Non-pigmented ciliary epithelial cell (primary cell): ENCODE data around the gene MED29.

ENCODE experiments used
- DNase-seq: peaks from one replicate; pipeline ENCODE4 v3.0.0-alpha.2; 2010; ENCODE audit warnings: low read depth

Gene MED29

GRCh38 chr19:39411081-39411831 lies 20.1 kb downstream of the MED29 start:
- no peak for DNase-seq

GRCh38 chr19:39411832-39412099 lies 20.6 kb downstream of the MED29 start:
- peak; percentile 72 for DNase-seq

GRCh38 chr19:39412100-39412866 lies 21.1 kb downstream of the MED29 start, which contains the start of gene PLEKHG2:
Gene PLEKHG2, plus strand, starts transcription at chr19:39412669. Its CDS starts 1,418 bp downstream, at chr19:39414087.
- peak; percentile 99 for DNase-seq

- no peak for DNase-seq
Measured at GRCh38 chr19:39412867-39413271, 21.7 kb downstream of the MED29 start.

- no peak for DNase-seq
Measured at GRCh38 chr19:39413272-39413910, 22.2 kb downstream of the MED29 start.

GRCh38 chr19:39413911-39414608 lies 22.9 kb downstream of the MED29 start:
- DNase-seq = no peak

GRCh38 chr19:39415111-39416046 lies 24.2 kb downstream of the MED29 start:
- no peak for DNase-seq

- DNase-seq = no peak
Measured at GRCh38 chr19:39416152-39417120, 25.3 kb downstream of the MED29 start.

- no peak for DNase-seq
Measured at GRCh38 chr19:39417463-39418181, 26.4 kb downstream of the MED29 start.

GRCh38 chr19:39419003-39419402 lies 27.8 kb downstream of the MED29 start:
- DNase-seq = no peak

- DNase-seq = no peak
Measured at GRCh38 chr19:39420769-39421168, 29.6 kb downstream of the MED29 start.

- no peak for DNase-seq
Measured at GRCh38 chr19:39422020-39422419, 30.8 kb downstream of the MED29 start.

- no peak for DNase-seq
Measured at GRCh38 chr19:39423258-39424086, 32.3 kb downstream of the MED29 start.

- DNase-seq = no peak
Measured at GRCh38 chr19:39424934-39425333, 33.8 kb downstream of the MED29 start.

- no peak for DNase-seq
Measured at GRCh38 chr19:39425744-39426143, 34.6 kb downstream of the MED29 start.

- DNase-seq = no peak
Measured at GRCh38 chr19:39426170-39426569, 35.0 kb downstream of the MED29 start.

- no peak for DNase-seq
Measured at GRCh38 chr19:39427707-39428106, 36.5 kb downstream of the MED29 start.

- DNase-seq = no peak
Measured at GRCh38 chr19:39428283-39429112, 37.3 kb downstream of the MED29 start.
